T-cell (primary cell): ENCODE results near the gene RELCH. TPM values are rescaled to one million over a fixed set of nuclear protein-coding genes. Genes with fewer than 3 reads are reported as not detected.
A peak's percentile ranks its signal among the peaks of the same experiment; 100 is the strongest.

ENCODE experiments used
- ATAC-seq, 4 experiments: fragments of 200-7000 bp in 3 of 4; fragments of 150-1000 bp in 1 of 4; cut with Tn5 transposase; replicated peaks in 1 of 4; 1 replicate in 3 of 4; 2 replicates in 1 of 4; pipeline ENCODE4 v1.10.0; 2021; ENCODE audit warnings: moderate library complexity in 3 of 4, mild to moderate bottlenecking in 2 of 4, moderate number of reproducible peaks in 1 of 4
- CTCF ChIA-PET, 2 donors: fragments of 300-600 bp; sonication (Branson Sonifier 250); formaldehyde crosslinking; loops; one replicate each; lab custom pipeline; 2022; ENCODE audit warnings: antibody characterized with exemption in 2 of 2; lab: Charles Lee
- POLR2A ChIA-PET, 2 donors: fragments of 300-600 bp; sonication (Branson Sonifier 250); formaldehyde crosslinking; loops; one replicate each; lab custom pipeline; 2022; ENCODE audit warnings: antibody characterized with exemption in 2 of 2; lab: Charles Lee
- DNase-seq, 35 experiments: peaks; one replicate each; pipeline versions ENCODE4 v3.0.0 to v3.0.0-alpha.2; 2013 to 2023
- H3K27ac ChIP-seq: one replicate; pipeline ENCODE4 v1.5.1; 2013; ENCODE audit warnings: low read length
- H3K27me3 ChIP-seq, 2 experiments: replicated peaks in 1 of 2; 1 replicate in 1 of 2; 2 replicates in 1 of 2; pipeline versions ENCODE4 v1.6.1 to v1.7.0; 2013; ENCODE audit warnings: low read length in 1 of 2, mixed read lengths in 1 of 2; ENCODE audit not compliant: control insufficient read depth in 2 of 2, insufficient read depth in 2 of 2; ENCODE audit errors: extremely low read depth in 1 of 2
- H3K36me3 ChIP-seq, 2 donors: 1 replicate in 1 of 2; 2 replicates in 1 of 2; pipeline versions ENCODE4 v1.6.1 to v1.7.0; 2013; ENCODE audit warnings: low read length in 1 of 2; ENCODE audit not compliant: control insufficient read depth in 2 of 2, insufficient read depth in 1 of 2; ENCODE audit errors: extremely low read depth in 1 of 2
- H3K4me1 ChIP-seq, 2 experiments: 1 replicate in 1 of 2; 2 replicates in 1 of 2; pipeline versions ENCODE4 v1.6.1 to v1.7.0; 2013; ENCODE audit warnings: low read length in 2 of 2, mixed read lengths in 1 of 2; ENCODE audit not compliant: insufficient read depth in 2 of 2, control insufficient read depth in 1 of 2; ENCODE audit errors: extremely low read depth in 1 of 2
- H3K4me3 ChIP-seq, 2 donors: 1 replicate in 1 of 2; 2 replicates in 1 of 2; pipeline versions ENCODE4 v1.5.1 to v1.7.0; 2013; ENCODE audit warnings: mild to moderate bottlenecking in 2 of 2, low read length in 1 of 2, moderate library complexity in 1 of 2; ENCODE audit not compliant: control insufficient read depth in 1 of 2; ENCODE audit errors: extremely low read depth in 1 of 2
- H3K9me3 ChIP-seq: 2 replicates; pipeline ENCODE4 v1.7.0; 2013
- H3K27ac Mint-ChIP-seq, 2 donors: one replicate each; pipeline ENCODE4 v1.8.0; 2020 to 2021; ENCODE audit warnings: mild to moderate bottlenecking in 2 of 2, mixed read lengths in 2 of 2
- H3K27me3 Mint-ChIP-seq, 2 donors: one replicate each; pipeline ENCODE4 v1.8.0; 2021 to 2022; ENCODE audit warnings: mixed read lengths in 2 of 2
- H3K36me3 Mint-ChIP-seq: one replicate; pipeline ENCODE4 v1.8.0; 2021; ENCODE audit warnings: mixed read lengths
- H3K4me1 Mint-ChIP-seq, 3 donors: one replicate each; pipeline ENCODE4 v1.8.0; 2020 to 2022; ENCODE audit warnings: mixed read lengths in 3 of 3, mild to moderate bottlenecking in 1 of 3
- H3K4me3 Mint-ChIP-seq, 3 donors: one replicate each; pipeline ENCODE4 v1.8.0; 2020 to 2022; ENCODE audit warnings: mild to moderate bottlenecking in 3 of 3, mixed read lengths in 3 of 3, moderate library complexity in 3 of 3
- H3K9me3 Mint-ChIP-seq, 3 donors: one replicate each; pipeline ENCODE4 v1.8.0; 2020 to 2022; ENCODE audit warnings: mixed read lengths in 3 of 3
- WGBS: methylation state at CpG from one replicate; pipeline ENCODE4 v1.1.5; 2013; ENCODE audit warnings: missing lambda C conversion rate; ENCODE audit not compliant: insufficient coverage; 5-methylcytosine and 5-hydroxymethylcytosine counted together
- total RNA-seq, 35 experiments: library from RNA in 6 of 35; stranded (reverse) in 6 of 35; fragments of 120-200 nt in 1 of 35; gene quantifications; one replicate each; pipeline versions ENCODE4 v1.2.1 to v1.2.4 and lab custom pipeline; 2013 to 2026

Gene RELCH
- total RNA-seq, 5 donors from 2014 or later (not counting 1 experiment from before 2014, with no cell fraction given) = 46.5 to 68.1 (median 51.5) TPM

DNA sequence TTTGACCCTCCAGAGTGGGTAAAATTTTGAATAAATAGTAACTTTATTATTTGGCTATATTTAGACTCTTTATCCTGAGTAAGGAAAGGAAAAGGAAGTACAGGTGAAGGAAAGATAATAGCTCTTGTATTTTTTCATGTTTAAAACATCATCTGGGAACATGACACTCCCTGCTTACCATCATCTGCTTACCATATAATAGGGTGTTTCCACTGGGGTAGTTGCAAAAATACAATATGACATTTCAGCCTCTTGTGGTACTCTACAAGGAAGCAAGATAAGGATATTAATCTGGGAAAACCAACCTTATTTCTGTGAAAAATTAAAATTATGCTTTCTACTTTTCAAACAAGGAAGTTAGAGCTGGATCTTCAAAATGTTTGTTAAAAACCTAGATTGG, 9.9 kb downstream of the RELCH start:
- H3K27me3 ChIP-seq = no peaks in the 10 kb centered on the region
- no peaks in the 10 kb centered on the region for H3K27me3 Mint-ChIP-seq
- H3K36me3 ChIP-seq = no peaks in the 10 kb centered on the region
- no peak for DNase-seq
- no peak overlapping the region for H3K4me3 Mint-ChIP-seq
- H3K4me1 ChIP-seq = peaks cover 5 to 8% of the 10 kb centered on the region in 2 experiments
- ATAC-seq = no peak
- ChIA-PET POLR2A (interaction anchor here (0.6 to 1.2 kb wide), 3 partner anchors 10 to 51 kb away, joined by 3 to 8 read pairs (median 5); partner anchors contain the start of genes PIGN (in 1 of the 2) and RELCH (in 1 of the 2)), CTCF (interaction anchor here in 1 of 2 donors (1.0 to 1.8 kb wide), 2 partner anchors 10 to 53 kb away, joined by 4 to 6 read pairs; partner anchors contain the start of genes PIGN and RELCH)
- no peak overlapping the region for H3K27ac ChIP-seq
- H3K27ac Mint-ChIP-seq = peak overlapping the region in 1 of 2 donors; percentile 6
- H3K36me3 Mint-ChIP-seq = peaks cover 15% of the 10 kb centered on the region
- peaks cover 0 to 4% (median 0%) of the 10 kb centered on the region in 3 donors for H3K9me3 Mint-ChIP-seq
- no peak overlapping the region for H3K4me3 ChIP-seq
- H3K4me1 Mint-ChIP-seq = peaks cover 75 to 76% (median 75%) of the 10 kb centered on the region in 3 donors
- no peaks in the 10 kb centered on the region for H3K9me3 ChIP-seq

DNA sequence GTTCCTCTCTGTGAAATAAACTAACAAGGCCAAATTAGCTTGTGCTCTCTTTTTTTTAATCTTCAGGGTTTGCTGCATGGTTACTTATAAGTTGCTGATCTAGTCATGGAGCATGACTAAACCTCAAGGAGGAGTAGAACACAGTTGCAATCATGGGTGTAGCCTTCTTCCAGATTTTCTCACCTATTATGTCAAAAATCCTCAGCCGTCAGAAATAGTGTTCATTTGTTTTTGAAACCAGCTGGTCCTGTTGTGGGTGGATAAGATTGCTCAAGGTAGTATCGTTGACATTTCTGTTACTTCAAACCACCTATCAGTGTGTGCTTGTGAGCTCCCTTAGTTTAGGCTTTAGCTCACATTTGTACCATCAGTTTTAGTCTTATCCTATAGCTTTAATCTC, 11.2 kb downstream of the RELCH start:
- ChIA-PET POLR2A (interaction anchor here (0.5 to 0.6 kb wide), 2 partner anchors 340 to 927 kb away, joined by 4 to 5 read pairs; no protein-coding TSS in a partner anchor), CTCF (interaction anchor here in 1 of 2 donors (0.7 to 1.0 kb wide), 2 partner anchors 9 to 12 kb away, joined by 3 read pairs; no protein-coding TSS in a partner anchor)
- Mint-ChIP-seq H3K36me3 (peaks cover 4% of the 10 kb centered on the region), H3K4me3 (no peak overlapping the region), H3K27ac (no peak overlapping the region), H3K4me1 (peaks cover 66 to 69% (median 67%) of the 10 kb centered on the region in 3 donors), H3K27me3 (no peaks in the 10 kb centered on the region), H3K9me3 (no peaks in the 10 kb centered on the region)
- no peak overlapping the region for H3K27ac ChIP-seq
- no peaks in the 10 kb centered on the region for H3K9me3 ChIP-seq
- H3K4me1 ChIP-seq = peaks cover 5 to 8% of the 10 kb centered on the region in 2 experiments
- H3K4me3 ChIP-seq = no peak overlapping the region
- no CpG with 5 or more reads among the region's 2 CpGs for WGBS
- no peak for ATAC-seq
- no peaks in the 10 kb centered on the region for H3K36me3 ChIP-seq
- H3K27me3 ChIP-seq = no peaks in the 10 kb centered on the region
- no peak for DNase-seq

DNA sequence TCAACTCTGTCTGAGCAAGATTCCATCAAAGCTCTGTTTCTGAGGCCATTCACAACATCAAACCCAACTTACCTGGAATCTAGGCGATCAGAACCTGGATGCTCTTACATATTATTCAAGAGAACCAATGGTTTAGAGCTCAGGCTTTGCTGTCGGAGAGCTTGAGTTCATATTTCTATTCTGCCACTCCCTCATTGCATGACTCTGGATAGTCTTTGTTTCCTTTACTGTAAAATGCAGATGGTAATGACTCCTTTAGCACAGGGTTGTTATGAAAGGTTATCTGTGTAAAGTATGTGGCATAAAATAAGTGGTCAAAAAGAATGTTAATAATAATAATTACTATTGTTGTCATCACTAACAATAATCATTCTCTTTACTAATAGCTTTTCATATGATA, 12.6 kb downstream of the RELCH start:
- Histone ChIP-seq H3K4me3 (no peak overlapping the region), H3K36me3 (no peaks in the 10 kb centered on the region), H3K9me3 (no peaks in the 10 kb centered on the region), H3K27ac (no peak overlapping the region), H3K4me1 (peaks cover 5% of the 10 kb centered on the region in 2 experiments), H3K27me3 (no peaks in the 10 kb centered on the region)
- CTCF ChIA-PET = interaction anchor here (0.6 to 1.5 kb wide), 6 partner anchors 12 to 50 kb away, joined by 3 to 6 read pairs (median 4); partner anchors contain the start of genes RELCH (in 2 of the 2) and PIGN (in 1 of the 2)
- H3K27ac Mint-ChIP-seq = no peak overlapping the region
- DNase-seq (no peak), ATAC-seq (no peak)
- WGBS = 100% methylated on average over 1 of the region's 2 CpGs
- H3K4me3 Mint-ChIP-seq = no peak overlapping the region
- H3K36me3 Mint-ChIP-seq = peaks cover 8% of the 10 kb centered on the region
- POLR2A ChIA-PET = interaction anchor here in 1 of 2 donors (0.6 to 1.1 kb wide), 3 partner anchors 11 to 44 kb away, joined by 3 to 10 read pairs (median 3); partner anchors contain the start of genes PIGN and RELCH
- H3K27me3 Mint-ChIP-seq = no peaks in the 10 kb centered on the region
- peaks cover 56 to 62% (median 61%) of the 10 kb centered on the region in 3 donors for H3K4me1 Mint-ChIP-seq
- no peaks in the 10 kb centered on the region for H3K9me3 Mint-ChIP-seq

DNA sequence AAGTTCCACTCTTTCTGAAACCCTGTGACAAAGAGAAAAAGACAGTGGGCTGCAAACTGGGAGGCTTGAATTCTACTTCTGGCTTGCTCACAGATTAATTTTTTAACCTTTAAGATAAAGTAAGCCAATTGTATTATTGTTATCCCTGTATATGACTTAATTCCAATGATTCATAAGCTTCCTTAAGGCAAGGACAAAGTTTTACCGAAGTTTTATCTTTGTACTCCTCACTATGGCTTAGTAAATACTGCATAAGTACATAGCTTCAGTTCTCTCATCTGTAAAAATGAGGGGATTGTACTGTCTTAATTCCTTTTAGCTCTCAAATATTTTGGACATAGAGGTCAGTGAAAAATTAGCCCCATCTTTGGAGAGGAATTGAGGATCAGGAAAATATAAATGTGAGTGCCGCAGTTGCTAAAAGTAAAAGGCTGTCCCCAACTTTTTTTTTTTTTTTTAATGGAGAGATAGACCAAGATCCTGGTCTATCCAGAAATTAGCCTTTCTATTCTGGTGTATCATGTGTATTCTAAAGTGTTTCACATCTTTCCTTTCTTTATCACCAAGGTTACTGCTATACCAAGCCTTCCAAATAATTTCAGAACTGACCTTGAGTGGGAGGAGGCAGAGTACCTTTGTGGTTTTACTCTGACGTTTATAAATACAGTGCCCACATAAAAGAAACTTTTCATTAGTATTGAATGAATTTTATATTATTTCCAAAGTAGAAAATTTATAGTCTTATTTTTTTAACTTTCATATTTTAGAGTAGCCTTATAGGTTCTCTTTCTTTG, 13.3 kb downstream of the RELCH start:
- Histone ChIP-seq H3K4me3 (no peak overlapping the region), H3K27ac (no peak overlapping the region), H3K9me3 (no peaks in the 10 kb centered on the region), H3K4me1 (peaks cover 5% of the 10 kb centered on the region in 2 experiments), H3K36me3 (no peaks in the 10 kb centered on the region), H3K27me3 (no peaks in the 10 kb centered on the region)
- ATAC-seq (peak in 1 of 4 experiments; percentile 34), DNase-seq (no peak)
- no CpG with 5 or more reads among the region's 3 CpGs for WGBS
- peaks cover 56 to 63% (median 62%) of the 10 kb centered on the region in 3 donors for H3K4me1 Mint-ChIP-seq
- no peak overlapping the region for H3K27ac Mint-ChIP-seq
- H3K4me3 Mint-ChIP-seq = no peak overlapping the region
- CTCF ChIA-PET = interaction anchor here (0.9 to 1.5 kb wide), 4 partner anchors 13 to 49 kb away, joined by 3 to 6 read pairs (median 4); partner anchors contain the start of genes RELCH (in 2 of the 2) and PIGN (in 1 of the 2)
- peaks cover 11% of the 10 kb centered on the region for H3K36me3 Mint-ChIP-seq
- no peaks in the 10 kb centered on the region for H3K27me3 Mint-ChIP-seq
- no peaks in the 10 kb centered on the region for H3K9me3 Mint-ChIP-seq
- POLR2A ChIA-PET = interaction anchor here in 1 of 2 donors (0.6 kb wide), 2 partner anchors 11 to 43 kb away, joined by 3 to 10 read pairs; no protein-coding TSS in a partner anchor

DNA sequence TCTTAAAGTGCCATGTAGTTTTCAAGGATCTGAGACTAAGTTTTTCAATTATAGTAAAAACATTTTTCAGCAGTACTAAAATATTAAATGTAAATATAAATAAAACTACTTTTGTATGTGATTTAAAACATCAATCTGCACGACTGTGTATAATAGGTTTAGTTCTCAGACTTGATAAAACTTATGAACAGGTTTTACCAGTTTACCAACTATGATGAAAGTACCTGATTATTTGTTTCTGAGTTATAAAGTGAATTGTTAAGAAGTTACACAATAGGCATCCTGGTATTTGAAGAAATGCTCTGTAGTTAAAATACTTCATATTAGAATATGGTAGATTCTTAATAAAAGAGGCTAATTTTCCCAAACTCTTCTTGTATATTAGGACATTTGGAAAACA, 14.8 kb downstream of the RELCH start:
- ATAC-seq = no peak
- ChIA-PET CTCF (interaction anchor here in 1 of 2 donors (1.2 kb wide), 1 partner anchor 47 kb away, joined by 9 read pairs; no protein-coding TSS in a partner anchor), POLR2A (interaction anchor here in 1 of 2 donors (0.6 kb wide), 1 partner anchor 159 kb away, joined by 3 read pairs; no protein-coding TSS in a partner anchor)
- Mint-ChIP-seq H3K27ac (no peak overlapping the region), H3K4me1 (peaks cover 54 to 60% (median 59%) of the 10 kb centered on the region in 3 donors), H3K9me3 (no peaks in the 10 kb centered on the region), H3K4me3 (no peak overlapping the region), H3K36me3 (peaks cover 7% of the 10 kb centered on the region), H3K27me3 (no peaks in the 10 kb centered on the region)
- no peaks in the 10 kb centered on the region for H3K27me3 ChIP-seq
- WGBS = no CpG with 5 or more reads among the region's 1 CpG
- H3K36me3 ChIP-seq = no peaks in the 10 kb centered on the region
- DNase-seq = no peak
- peaks cover 0 to 5% of the 10 kb centered on the region in 2 experiments for H3K4me1 ChIP-seq
- no peak overlapping the region for H3K27ac ChIP-seq
- H3K4me3 ChIP-seq = no peak overlapping the region
- H3K9me3 ChIP-seq = no peaks in the 10 kb centered on the region

DNA sequence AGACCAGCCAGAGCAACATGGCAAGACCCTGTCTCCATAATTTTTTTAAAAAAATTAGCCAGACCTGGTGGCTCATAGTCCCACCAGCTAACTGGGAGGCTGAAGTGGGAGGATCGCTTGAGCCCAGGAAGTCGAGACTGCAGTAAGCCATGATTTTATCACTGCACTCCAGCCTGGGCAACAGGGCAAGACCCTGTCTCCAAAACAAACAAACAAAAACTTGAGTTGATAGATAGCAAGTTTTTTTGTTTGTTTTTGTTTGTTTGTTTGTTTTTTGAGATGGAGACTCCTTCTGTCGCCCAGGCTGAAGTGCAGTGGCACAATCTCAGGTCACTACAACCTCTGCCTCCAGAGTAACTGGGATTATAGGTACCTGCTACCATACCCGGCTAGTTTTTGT, 18.8 kb downstream of the RELCH start:
- Histone ChIP-seq H3K27ac (no peak overlapping the region), H3K36me3 (no peaks in the 10 kb centered on the region), H3K4me1 (no peaks in the 10 kb centered on the region), H3K9me3 (no peaks in the 10 kb centered on the region), H3K27me3 (no peaks in the 10 kb centered on the region), H3K4me3 (no peak overlapping the region)
- Mint-ChIP-seq H3K27me3 (no peaks in the 10 kb centered on the region), H3K36me3 (peaks cover 15% of the 10 kb centered on the region), H3K9me3 (no peaks in the 10 kb centered on the region), H3K27ac (no peak overlapping the region), H3K4me3 (no peak overlapping the region), H3K4me1 (peaks cover 57 to 62% (median 60%) of the 10 kb centered on the region in 3 donors)
- DNase-seq (no peak), ATAC-seq (no peak)
- ChIA-PET POLR2A (no interaction called here), CTCF (no interaction called here)
- WGBS = 100% methylated on average over 1 of the region's 4 CpGs
